ENCODE results near the gene PRAME.

DNA sequence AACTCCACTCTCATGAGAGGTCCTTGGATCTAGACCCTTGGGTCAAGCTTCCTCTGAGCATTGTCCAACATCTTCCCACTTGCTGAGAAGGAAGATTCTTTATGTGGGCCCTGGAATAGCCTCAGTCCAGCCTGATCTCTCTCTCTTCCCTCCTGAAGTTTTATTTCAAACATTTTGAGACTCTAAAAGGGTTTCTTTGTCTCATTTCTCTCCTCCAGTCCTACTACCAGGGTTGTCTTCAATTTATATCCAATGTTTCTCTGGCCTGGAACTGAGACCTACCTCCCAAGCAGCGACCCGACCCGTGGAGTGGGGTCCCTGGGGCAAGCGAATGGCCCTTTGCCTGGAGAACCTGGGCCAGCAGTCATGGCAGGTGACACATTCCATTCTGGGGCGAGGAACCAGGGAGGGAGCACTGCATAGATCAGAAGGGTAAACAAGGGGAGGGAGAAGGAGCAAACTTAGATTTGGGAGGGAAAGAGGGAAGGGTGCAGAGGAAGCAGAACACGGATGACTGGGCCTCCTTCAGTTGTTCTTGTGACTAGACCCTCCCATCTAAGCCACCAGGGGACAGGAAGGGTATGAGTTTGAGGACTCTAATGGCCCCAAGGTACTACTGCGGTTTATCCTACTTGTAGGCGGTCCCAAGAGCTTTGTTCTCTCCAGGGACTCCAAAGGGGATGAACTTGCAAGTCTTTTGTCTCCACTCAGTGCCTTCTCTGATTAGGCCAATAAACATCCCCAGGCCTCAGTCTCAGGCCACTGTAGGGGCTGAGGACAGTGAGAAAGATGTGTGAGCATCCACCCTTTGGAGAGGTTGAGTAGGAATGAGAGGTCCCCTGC is 14.2 kb upstream of the PRAME start:
- TF ChIP-seq EZH2 (optimal IDR thresholded peaks at IDR 0.05; ENCODE audit: low read depth, low read length) (no peak), CTCF (IDR thresholded peaks at IDR 0.05; ENCODE audit: low read length) (no peak), EZH2phosphoT487 (IDR thresholded peaks at IDR 0.05; ENCODE audit: low read length) (no peak)
